Mesenchymal stem cell (in vitro differentiated cells and primary cell): ENCODE results near the gene BMPER.

ENCODE experiments used
- DNase-seq: peaks from one replicate; pipeline ENCODE4 v3.0.0-alpha.2; 2013
- H2AFZ ChIP-seq: one replicate; pipeline ENCODE4 v1.6.1; 2013; ENCODE audit warnings: low read depth, mild to moderate bottlenecking, control low read depth, inconsistent platforms, low read length, moderate library complexity
- H2AK5ac ChIP-seq: 2 replicates; pipeline ENCODE4 v1.6.1; 2013; ENCODE audit warnings: low read length, moderate library complexity, mild to moderate bottlenecking, inconsistent platforms; ENCODE audit not compliant: severe bottlenecking
- H2BK120ac ChIP-seq: one replicate; pipeline ENCODE4 v1.6.1; 2013; ENCODE audit warnings: low read depth, mild to moderate bottlenecking, inconsistent platforms, low read length, moderate library complexity
- H2BK12ac ChIP-seq, 2 experiments: one replicate each; pipeline ENCODE4 v1.6.1; 2013; ENCODE audit warnings: inconsistent platforms in 2 of 2, low read length in 2 of 2, mild to moderate bottlenecking in 2 of 2, moderate library complexity in 2 of 2, control low read depth in 1 of 2
- H2BK15ac ChIP-seq: one replicate; pipeline ENCODE4 v1.6.1; 2013; ENCODE audit warnings: mild to moderate bottlenecking, low read depth, inconsistent platforms; ENCODE audit not compliant: poor library complexity, severe bottlenecking
- H2BK5ac ChIP-seq: 2 replicates; pipeline ENCODE4 v1.6.1; 2013; ENCODE audit warnings: low read depth, mild to moderate bottlenecking, low read length, control low read depth, inconsistent platforms; ENCODE audit not compliant: poor library complexity, severe bottlenecking
- H3K14ac ChIP-seq, 2 experiments: one replicate each; pipeline ENCODE4 v1.6.1; 2013; ENCODE audit warnings: inconsistent platforms in 2 of 2, low read length in 2 of 2, control low read depth in 1 of 2, mild to moderate bottlenecking in 1 of 2, moderate library complexity in 1 of 2
- H3K18ac ChIP-seq, 2 experiments: one replicate each; pipeline ENCODE4 v1.6.1; 2013; ENCODE audit warnings: inconsistent platforms in 2 of 2, low read length in 2 of 2, control low read depth in 1 of 2, low read depth in 1 of 2, mild to moderate bottlenecking in 1 of 2
- H3K23ac ChIP-seq, 2 experiments: one replicate each; pipeline ENCODE4 v1.6.1; 2013; ENCODE audit warnings: inconsistent platforms in 2 of 2, low read length in 2 of 2, mild to moderate bottlenecking in 2 of 2, moderate library complexity in 2 of 2, control low read depth in 1 of 2
- H3K27ac ChIP-seq: 2 replicates; pipeline ENCODE4 v1.5.1; 2013; ENCODE audit warnings: mild to moderate bottlenecking, moderate library complexity, low read length, control low read depth, inconsistent platforms; ENCODE audit not compliant: poor library complexity, severe bottlenecking
- H3K27me3 ChIP-seq, 2 experiments: 2 replicates each; pipeline versions ENCODE4 v1.6.1 to v1.7.0; 2013; ENCODE audit warnings: low read length in 2 of 2, mild to moderate bottlenecking in 2 of 2, moderate library complexity in 2 of 2, control low read depth in 1 of 2, inconsistent platforms in 1 of 2; ENCODE audit not compliant: control insufficient read depth in 1 of 2, insufficient read depth in 1 of 2
- H3K36me3 ChIP-seq, 2 experiments: 2 replicates each; pipeline versions ENCODE4 v1.6.1 to v1.7.0; 2013; ENCODE audit warnings: low read length in 2 of 2, control low read depth in 1 of 2, inconsistent platforms in 1 of 2, low read depth in 1 of 2, mild to moderate bottlenecking in 1 of 2; ENCODE audit not compliant: insufficient read depth in 2 of 2, control insufficient read depth in 1 of 2
- H3K4ac ChIP-seq, 2 experiments: one replicate each; pipeline ENCODE4 v1.6.1; 2013; ENCODE audit warnings: inconsistent platforms in 2 of 2, low read length in 2 of 2, mild to moderate bottlenecking in 2 of 2, moderate library complexity in 2 of 2, control low read depth in 1 of 2, low read depth in 1 of 2
- H3K4me1 ChIP-seq: 2 replicates; pipeline ENCODE4 v1.6.1; 2013; ENCODE audit warnings: low read depth, low read length, control low read depth; ENCODE audit not compliant: control insufficient read depth, insufficient read depth
- H3K4me2 ChIP-seq: 2 replicates; pipeline ENCODE4 v1.6.1; 2013; ENCODE audit warnings: low read length, mild to moderate bottlenecking, inconsistent platforms; ENCODE audit not compliant: poor library complexity, severe bottlenecking
- H3K4me3 ChIP-seq, 2 experiments: 2 replicates each; pipeline versions ENCODE4 v1.5.1 to v1.7.0; 2013; ENCODE audit warnings: low read length in 2 of 2, mild to moderate bottlenecking in 2 of 2, control low read depth in 1 of 2, low read depth in 1 of 2; ENCODE audit not compliant: insufficient read depth in 1 of 2
- H3K79me1 ChIP-seq: replicated peaks from 2 replicates; pipeline ENCODE4 v1.6.1; 2013; ENCODE audit warnings: mild to moderate bottlenecking, control low read depth, low read length, inconsistent platforms; ENCODE audit not compliant: poor library complexity, severe bottlenecking
- H3K9ac ChIP-seq: 2 replicates; pipeline ENCODE4 v1.7.0; 2013; ENCODE audit warnings: mild to moderate bottlenecking, low read length, moderate library complexity
- H3K9me3 ChIP-seq: 2 replicates; pipeline ENCODE4 v1.7.0; 2013; ENCODE audit warnings: mild to moderate bottlenecking, low read length; ENCODE audit not compliant: control insufficient read depth
- H4K8ac ChIP-seq: one replicate; pipeline ENCODE4 v1.6.1; 2013; ENCODE audit warnings: inconsistent platforms, mild to moderate bottlenecking, low read length, moderate library complexity
- H4K91ac ChIP-seq: one replicate; pipeline ENCODE4 v1.6.1; 2013; ENCODE audit warnings: mild to moderate bottlenecking, low read length, inconsistent platforms
- WGBS: methylation state at CpG from one replicate; pipeline ENCODE4 v1.1.7; 2013; ENCODE audit warnings: mixed read lengths; 5-methylcytosine and 5-hydroxymethylcytosine counted together

Gene BMPER

DNA sequence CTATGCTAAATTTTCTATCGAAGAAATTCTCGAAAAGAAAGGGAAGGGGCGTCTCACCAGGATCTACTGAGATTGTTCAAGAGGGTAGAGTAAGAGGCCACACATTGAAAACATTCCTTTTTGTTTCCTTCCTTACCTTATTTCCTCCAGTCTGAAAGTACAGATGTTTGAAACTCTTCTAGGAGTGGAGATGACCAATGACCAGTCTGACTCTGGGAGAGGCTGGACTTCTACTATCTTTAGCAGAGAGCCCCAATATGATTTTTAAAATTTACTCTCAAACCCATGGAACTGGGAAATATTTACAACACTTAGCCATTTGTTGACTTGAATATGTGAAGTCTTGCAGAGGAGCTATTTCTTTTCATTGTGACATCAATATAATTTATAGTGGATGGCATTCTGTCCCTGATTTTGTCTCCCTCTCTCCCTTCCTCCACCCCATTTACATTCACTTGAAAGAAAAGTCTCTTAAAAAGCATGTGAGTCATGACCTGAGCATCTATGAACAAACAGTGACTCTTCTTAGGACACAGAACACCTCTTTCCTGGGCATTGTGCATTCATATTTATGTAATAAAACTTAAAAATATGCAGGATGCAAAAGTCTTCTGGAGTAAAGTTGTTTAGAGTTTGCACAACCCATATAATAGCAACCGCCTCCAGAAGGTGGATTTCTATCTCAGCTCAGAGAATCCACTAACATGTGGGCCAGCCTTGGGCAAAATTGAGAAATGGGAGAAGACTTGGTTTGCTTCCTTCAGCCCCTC, 31.2 kb upstream of the BMPER start:
- H3K4me3 ChIP-seq = peak overlapping the region in 1 of 2 experiments; percentile 11
- no peak overlapping the region for H3K14ac ChIP-seq
- no peaks in the 10 kb centered on the region for H3K9me3 ChIP-seq
- H4K91ac ChIP-seq = no peak overlapping the region
- H3K27me3 ChIP-seq = no peaks in the 10 kb centered on the region
- no peak overlapping the region for H2BK120ac ChIP-seq
- H2AFZ ChIP-seq = no peak overlapping the region
- H3K79me1 ChIP-seq = no peaks in the 10 kb centered on the region
- no peak overlapping the region for H2BK5ac ChIP-seq
- H3K23ac ChIP-seq = no peak overlapping the region
- no peak overlapping the region for H3K4me2 ChIP-seq
- no peaks in the 10 kb centered on the region for H3K4me1 ChIP-seq
- peak overlapping the region in 1 of 2 experiments; percentile 1 for H2BK12ac ChIP-seq
- peak overlapping the region; percentile 68 for H4K8ac ChIP-seq
- peak overlapping the region; percentile 83 for H3K9ac ChIP-seq
- no peak overlapping the region for H2BK15ac ChIP-seq
- H2AK5ac ChIP-seq = no peak overlapping the region
- no peak overlapping the region for H3K27ac ChIP-seq
- H3K18ac ChIP-seq = no peak overlapping the region
- no peak overlapping the region for H3K4ac ChIP-seq
- WGBS = 80% methylated on average over 2 of the region's 4 CpGs
- H3K36me3 ChIP-seq = no peaks in the 10 kb centered on the region
- peak; percentile 52 for DNase-seq

DNA sequence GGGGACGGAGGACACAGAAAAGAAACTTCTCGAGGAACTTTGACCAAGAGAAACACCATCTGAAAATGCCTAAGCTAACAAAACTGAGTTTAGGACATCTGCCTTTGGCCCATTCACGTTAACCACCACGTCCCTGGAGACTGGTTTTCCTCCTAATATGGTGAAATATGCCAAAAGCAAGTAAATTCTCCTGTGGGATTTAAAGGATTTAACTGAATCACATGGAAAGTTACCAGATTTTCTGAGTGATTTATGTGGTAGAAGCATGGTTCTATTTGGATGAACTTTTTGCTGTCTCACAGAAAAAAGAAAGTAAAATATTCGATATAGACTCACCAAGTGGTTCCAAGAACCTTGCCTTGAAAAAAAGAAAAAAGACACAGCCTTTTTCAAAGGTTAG, 30.4 kb upstream of the BMPER start:
- Histone ChIP-seq H4K8ac (no peak overlapping the region), H3K9ac (peak overlapping the region; percentile 83), H3K4me1 (no peaks in the 10 kb centered on the region), H4K91ac (no peak overlapping the region), H2BK5ac (no peak overlapping the region), H3K23ac (no peak overlapping the region), H3K36me3 (no peaks in the 10 kb centered on the region), H3K9me3 (no peaks in the 10 kb centered on the region), H3K14ac (no peak overlapping the region), H3K79me1 (no peaks in the 10 kb centered on the region), H2BK12ac (no peak overlapping the region), H2BK120ac (no peak overlapping the region), H3K27ac (no peak overlapping the region), H3K18ac (no peak overlapping the region), H2AK5ac (no peak overlapping the region), H2BK15ac (no peak overlapping the region), H3K4me2 (no peak overlapping the region), H3K4me3 (peak overlapping the region in 1 of 2 experiments; percentile 11), H3K4ac (no peak overlapping the region), H3K27me3 (no peaks in the 10 kb centered on the region), H2AFZ (no peak overlapping the region)
- WGBS = 64% methylated on average over 4 of the region's 5 CpGs
- peak; percentile 46 for DNase-seq

DNA sequence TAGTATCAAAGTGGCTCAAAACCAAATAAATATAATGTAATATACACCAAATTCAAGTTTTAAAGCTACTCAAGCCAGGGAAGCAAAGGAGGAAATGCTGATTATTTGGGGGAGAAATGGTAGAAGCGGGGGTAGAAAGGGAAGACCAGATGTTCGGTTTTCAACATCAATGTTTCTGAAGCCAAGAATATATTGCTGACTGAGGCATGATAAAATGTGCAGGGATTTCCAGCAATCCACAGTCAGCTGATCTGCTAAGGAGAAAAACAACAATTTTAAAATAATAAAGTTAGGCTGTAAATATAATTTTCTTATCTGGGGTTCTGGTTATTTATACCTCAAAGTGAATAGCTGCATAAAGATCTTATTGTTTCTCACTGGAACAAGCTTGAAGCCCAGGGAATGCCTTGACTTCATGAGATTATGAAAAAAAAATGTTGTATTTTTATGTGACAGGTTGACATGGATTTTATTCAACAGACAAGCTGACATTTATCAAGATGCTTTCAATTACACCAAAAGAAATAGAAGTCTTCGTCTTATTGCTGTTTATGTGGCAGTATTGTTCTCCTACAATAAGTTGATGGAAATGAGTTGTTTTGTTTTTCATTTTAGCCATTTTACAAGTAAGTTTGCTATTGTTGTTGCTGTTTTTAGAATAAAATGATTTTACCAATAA, 28.6 kb upstream of the BMPER start:
- Histone ChIP-seq H3K4me2 (no peak overlapping the region), H3K27me3 (no peaks in the 10 kb centered on the region), H3K79me1 (no peaks in the 10 kb centered on the region), H3K36me3 (no peaks in the 10 kb centered on the region), H3K23ac (no peak overlapping the region), H3K9ac (peak overlapping the region; percentile 83), H3K9me3 (no peaks in the 10 kb centered on the region), H4K91ac (no peak overlapping the region), H2BK5ac (no peak overlapping the region), H2BK120ac (no peak overlapping the region), H3K27ac (no peak overlapping the region), H2BK15ac (no peak overlapping the region), H3K4me1 (no peaks in the 10 kb centered on the region), H3K14ac (no peak overlapping the region), H2AK5ac (no peak overlapping the region), H4K8ac (no peak overlapping the region), H2AFZ (no peak overlapping the region), H3K18ac (no peak overlapping the region), H3K4me3 (no peak overlapping the region), H2BK12ac (no peak overlapping the region), H3K4ac (no peak overlapping the region)
- DNase-seq = no peak
- 71% methylated on average over 2 of the region's 3 CpGs for WGBS

DNA sequence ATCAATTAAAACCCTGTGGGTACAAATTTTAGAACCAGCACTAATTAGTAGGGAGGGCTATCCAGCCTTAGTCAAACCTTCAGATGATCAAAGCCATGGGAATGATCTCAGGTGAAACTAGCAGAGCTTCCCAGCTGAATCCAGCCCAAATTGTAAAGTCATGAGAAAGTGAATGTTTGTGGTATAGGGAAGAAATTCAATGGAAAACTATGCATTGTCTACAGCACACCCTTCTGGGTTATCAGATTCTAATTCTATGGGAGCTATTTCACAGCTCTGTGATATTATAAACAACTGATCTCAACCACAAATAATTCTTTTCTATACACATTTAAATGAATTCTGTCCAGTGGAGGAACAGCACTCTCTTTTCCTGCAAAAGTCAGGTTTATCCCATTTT, 24.6 kb upstream of the BMPER start:
- Histone ChIP-seq H3K14ac (no peak overlapping the region), H3K4me2 (no peak overlapping the region), H2BK120ac (no peak overlapping the region), H3K36me3 (no peaks in the 10 kb centered on the region), H3K18ac (no peak overlapping the region), H2BK12ac (no peak overlapping the region), H3K4me3 (no peak overlapping the region), H3K4me1 (no peaks in the 10 kb centered on the region), H3K27ac (no peak overlapping the region), H2BK5ac (no peak overlapping the region), H3K79me1 (no peaks in the 10 kb centered on the region), H3K23ac (no peak overlapping the region), H2BK15ac (no peak overlapping the region), H3K9ac (no peak overlapping the region), H3K4ac (no peak overlapping the region), H2AFZ (no peak overlapping the region), H3K9me3 (no peaks in the 10 kb centered on the region), H4K8ac (no peak overlapping the region), H4K91ac (no peak overlapping the region), H2AK5ac (no peak overlapping the region), H3K27me3 (no peaks in the 10 kb centered on the region)
- DNase-seq = no peak
